HG02678 (cell line): ENCODE data around the gene TENM4.

Experiments used
- ATAC-seq: cut with Tn5 transposase; IDR thresholded peaks from one replicate; pipeline ENCODE4 v1.9.1; 2021; ENCODE audit warnings: mild to moderate bottlenecking, moderate library complexity; ENCODE audit not compliant: unreplicated experiment

TENM4 gene

DNA sequence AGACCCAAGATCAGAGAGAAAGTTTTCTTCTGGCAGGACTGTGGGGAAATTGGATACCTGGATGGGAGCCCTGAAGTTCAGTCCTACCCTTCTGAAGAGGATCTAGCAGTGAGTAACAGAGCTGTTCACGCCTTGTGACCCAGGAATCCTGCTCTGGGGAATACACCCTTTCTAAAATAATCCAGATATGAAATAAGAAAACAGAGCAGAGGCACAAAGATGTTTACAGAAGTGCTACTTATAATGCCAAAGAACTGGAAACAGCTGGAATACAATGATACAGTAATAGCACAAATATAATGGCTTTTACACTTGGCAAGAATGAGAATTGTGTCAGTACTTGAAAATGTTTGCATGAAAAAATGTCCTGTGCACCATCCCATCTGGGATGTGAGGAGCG lies 562.2 kb downstream of the TENM4 start:
- no peak for ATAC-seq

DNA sequence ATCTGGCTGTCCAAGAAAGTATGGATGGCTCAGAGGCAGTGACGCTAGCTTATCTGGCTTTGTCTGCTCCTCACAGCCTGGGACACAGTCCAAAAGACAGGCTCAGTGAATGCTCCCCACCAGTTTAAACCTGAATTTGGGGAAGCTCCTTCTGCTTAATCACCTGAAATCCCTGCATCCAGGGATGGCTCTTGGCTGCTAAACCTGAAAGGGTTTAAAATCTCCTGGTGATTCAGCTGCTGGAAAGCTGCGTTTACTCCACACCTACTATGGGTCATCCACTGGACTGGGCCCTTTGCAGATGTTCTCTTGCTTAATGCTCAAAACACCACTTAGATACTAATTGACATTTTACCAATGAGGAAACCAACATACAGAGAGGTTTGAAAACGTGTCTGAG lies 564.2 kb downstream of the TENM4 start:
- ATAC-seq: no peak

DNA sequence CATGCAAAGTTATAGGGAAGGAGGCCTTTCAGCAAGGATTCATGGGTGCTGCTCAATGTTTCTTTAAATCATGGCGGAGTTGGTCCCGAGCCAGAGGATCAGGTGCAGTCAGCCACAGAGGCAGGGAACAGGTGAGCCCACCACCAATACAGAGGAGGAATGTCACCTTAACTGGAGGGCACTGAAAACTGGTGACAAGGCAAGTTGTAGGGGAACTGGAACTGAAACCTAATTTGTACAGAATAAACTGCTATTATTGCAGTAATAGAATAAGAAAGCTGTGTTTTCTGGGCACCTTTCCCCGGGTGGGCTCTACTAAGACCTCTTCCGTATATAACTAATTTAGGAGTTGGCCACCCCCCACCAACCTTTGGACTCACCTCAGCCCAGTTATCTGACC lies 570.2 kb downstream of the TENM4 start:
- no peak for ATAC-seq

DNA sequence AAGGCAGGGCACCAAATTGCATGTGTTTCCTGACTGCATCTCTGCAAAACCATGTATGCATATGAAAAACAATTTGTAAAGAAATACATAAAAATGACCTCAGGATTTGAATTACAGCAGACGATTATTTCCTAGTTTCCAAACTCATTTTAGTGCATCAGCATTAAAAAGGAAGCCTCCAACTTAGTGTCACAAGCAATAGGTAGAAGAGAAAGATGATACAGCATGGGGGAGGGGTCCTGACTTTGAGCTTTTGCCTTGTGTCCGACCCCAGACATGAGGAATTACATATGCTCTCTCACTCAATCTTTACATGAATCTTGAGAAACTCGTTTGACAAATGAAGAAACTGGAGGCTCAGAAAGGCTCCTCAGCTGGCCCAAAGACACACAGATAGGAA lies 571.5 kb downstream of the TENM4 start:
- ATAC-seq: no peak

DNA sequence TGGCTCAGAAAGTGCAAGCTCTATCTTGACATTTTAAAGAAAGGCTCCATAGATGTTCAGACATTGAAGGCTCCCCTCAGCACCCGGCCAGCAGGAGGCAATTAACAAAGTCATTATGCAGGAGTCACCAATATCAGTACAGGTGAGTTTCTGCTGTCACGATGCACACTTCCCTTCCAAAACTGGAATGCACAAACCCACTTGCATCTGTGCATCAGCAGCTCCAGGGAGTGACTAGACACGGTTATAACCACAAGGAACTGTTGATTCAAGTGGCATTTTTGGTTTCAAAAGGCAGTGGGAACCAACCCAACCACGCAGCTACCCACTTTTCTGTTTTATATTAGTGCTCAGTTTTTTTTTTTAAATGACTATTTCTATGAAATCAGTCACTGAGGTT lies 572.3 kb downstream of the TENM4 start:
- ATAC-seq: no peak

DNA sequence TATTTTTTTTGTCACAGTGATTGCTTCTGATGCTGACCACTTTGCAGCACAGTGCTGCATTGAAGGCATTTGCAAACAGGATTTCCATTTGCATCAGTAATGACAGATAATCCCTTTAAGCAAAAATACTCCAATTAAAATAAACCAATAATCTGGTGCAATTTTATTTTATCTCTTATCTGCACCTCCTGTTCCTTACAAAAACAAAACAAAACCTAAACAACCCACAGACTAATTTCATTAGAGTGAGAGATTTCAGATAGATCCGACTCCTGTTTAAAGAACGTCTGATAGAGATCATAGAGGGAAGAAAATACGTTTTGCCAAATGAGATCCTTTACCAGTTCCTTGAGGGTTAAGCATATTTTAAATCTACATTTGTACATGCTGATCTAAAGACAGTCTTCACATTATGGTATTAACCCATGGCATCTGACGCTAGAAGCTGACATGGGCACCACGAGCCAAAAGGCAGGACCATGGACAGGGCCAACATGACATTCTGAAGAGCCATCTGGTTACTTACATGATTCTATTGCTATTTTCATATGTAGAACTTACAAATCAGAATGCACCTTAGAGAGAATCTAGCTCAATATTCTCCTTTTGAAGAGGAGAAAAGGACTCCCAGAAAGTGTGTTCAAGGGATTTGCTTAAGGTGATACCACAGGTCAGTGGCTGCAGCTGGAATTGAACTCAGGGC lies 580.0 kb downstream of the TENM4 start:
- no peak for ATAC-seq

DNA sequence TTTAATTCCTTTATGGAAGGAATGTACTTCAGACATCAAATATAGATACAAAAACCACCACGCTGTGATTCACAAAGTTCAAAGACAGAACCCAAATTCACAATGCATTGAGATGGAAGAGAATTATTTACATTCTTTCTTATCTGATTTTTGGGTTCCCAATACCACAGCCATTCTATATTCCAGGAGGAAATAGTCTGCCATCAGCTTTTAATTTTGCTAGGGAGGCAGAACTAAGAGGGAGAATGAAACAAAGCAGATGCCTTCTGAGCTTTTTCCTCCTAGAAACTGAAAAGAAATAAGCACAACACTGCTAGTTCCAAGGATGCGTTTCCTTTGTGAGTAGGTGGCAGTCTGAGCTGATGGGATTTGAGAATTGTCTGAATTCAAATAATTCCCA lies 583.1 kb downstream of the TENM4 start:
- ATAC-seq: no peak

DNA sequence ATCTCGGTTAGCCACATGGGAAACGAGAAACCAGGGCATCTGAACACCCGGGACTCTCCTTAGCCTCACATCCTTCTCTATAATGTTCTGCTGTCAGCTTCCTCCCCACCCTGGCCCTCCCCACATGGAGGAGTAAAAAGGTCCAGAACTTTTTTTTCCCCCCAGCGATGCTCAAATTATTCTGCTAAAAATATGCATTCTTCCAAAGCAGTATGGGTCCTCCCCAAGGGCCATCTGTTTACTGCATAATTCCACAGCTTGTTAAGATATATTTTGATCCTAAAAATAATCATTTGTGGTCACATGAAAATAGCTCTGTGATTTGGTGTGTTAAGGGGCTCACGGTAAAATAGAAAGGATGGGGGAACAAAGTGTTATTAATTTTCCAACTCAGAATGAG lies 584.6 kb downstream of the TENM4 start:
- no peak for ATAC-seq

DNA sequence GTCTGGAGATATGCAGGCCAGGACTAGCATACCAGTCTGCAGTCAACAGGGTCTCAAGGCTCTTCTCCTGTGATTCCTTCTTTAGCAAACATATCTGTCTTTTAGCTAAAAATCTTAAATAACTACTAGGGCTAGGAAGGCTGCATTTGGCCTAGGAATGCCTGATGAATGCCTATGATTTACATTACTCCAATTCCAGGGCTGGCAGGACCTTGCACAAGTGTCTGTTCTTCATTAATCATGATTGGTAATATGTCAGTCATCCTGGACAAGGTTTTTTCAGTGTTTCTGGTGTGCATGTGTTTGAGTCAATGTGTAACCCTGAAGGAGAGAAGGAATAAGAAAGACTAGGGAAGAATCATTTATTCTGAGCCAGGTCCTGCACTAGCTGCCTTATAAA lies 585.7 kb downstream of the TENM4 start:
- no peak for ATAC-seq

DNA sequence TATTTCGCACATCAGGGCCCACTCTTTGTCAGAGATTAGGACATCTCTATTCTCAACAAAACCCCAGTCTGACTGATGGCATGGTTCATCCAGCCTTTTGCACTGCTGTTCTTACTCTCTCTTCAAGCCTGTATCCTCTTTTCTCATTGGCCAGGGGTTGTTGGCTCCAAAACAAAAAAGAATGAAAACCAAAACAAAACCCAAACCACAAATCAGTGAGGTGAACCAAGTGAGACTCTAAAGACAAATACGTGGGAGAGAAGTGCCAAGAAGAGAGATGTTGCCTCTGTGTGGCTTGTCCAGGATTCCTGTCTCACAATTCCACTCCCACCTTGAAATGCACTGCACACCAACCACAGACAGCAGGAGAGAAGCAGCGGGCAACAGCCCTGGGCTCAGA lies 587.3 kb downstream of the TENM4 start:
- ATAC-seq: no peak

DNA sequence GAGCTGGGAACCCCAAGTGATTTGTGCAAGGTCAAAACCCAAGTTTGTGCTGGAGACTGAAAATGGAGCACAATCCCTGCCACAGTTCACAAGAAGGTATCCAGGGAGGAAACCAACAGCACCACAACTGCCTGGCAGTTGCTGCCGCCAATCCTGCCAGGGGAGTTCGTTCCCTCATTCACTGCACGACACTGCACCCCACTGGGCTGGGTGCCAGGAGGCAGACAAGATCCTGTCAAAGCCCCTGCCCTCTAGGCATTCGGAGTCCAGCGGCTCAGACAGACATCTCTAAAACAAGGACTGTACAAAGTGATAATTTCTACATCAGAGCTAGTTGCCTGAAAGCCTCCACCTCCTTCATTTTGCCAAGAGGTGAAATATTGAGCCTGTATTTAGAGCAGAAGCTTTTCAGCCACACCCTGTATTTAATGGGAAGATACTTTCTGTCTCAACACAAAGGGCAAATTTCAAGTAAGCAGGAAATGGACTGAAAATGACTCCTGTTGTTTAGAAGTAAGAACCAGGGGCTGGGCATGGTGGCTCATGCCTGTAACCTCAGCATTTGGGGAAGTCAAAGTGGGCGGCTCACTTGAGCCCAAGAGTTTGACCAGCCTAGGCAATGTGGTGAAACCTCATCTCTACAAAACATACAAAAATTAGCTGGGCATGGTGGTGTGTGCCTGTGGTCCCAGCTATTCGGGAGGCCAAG lies 588.8 kb downstream of the TENM4 start:
- no peak for ATAC-seq

DNA sequence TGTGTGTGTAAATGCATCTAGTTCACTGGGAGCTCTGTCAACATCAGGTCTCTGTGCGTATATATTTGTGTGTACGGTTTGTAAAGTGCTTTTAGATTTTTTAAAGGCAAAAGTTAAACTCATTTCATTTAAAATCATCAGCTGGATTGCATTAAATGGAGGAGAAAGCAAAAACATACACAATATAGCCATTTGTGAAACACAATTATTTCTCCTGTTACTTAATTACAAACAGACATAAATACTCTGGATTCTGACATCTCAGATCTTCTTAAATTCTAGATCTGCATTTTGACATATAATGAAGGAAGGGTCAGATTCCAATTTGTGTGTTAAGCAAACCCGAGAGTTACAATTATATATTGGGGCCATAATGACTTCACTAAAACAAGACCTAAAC lies 590.8 kb downstream of the TENM4 start:
- ATAC-seq: no peak

DNA sequence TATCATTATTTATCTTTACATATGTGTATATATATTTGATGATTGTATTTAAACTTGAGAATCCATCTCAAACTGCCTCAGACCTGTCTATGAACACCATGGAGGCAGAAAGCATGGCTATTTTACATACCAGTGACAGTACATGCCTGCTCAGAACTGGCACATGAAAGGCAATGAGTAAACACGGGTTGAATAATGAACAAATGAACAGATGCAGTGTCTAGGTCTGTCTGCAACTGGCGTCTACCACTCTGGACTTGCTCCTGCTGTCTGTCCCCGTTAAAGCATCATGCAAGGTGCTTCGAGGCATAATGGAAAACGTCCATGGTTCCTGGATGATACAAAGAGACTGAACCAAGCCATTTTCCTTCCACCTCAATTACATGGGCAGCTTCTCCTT lies 594.6 kb downstream of the TENM4 start:
- no peak for ATAC-seq

DNA sequence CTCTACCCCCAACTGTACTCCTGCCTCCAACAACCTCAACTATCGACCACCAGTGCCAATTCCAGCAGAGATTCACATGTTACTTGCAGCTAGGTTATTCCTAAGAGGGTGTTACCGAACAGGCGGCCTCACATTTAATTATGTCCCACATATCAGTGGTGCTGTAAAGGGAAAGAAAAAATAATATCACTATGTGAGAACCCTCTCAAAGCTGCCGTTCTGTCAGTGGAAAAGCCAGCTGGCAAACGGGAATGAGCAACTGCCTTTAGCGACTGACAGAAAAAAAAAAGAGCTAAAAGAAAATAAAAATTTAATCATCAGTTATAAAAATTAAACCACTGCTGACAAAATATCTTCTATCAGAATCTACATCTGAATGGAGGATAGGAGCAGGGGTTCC lies 595.3 kb downstream of the TENM4 start:
- no peak for ATAC-seq

DNA sequence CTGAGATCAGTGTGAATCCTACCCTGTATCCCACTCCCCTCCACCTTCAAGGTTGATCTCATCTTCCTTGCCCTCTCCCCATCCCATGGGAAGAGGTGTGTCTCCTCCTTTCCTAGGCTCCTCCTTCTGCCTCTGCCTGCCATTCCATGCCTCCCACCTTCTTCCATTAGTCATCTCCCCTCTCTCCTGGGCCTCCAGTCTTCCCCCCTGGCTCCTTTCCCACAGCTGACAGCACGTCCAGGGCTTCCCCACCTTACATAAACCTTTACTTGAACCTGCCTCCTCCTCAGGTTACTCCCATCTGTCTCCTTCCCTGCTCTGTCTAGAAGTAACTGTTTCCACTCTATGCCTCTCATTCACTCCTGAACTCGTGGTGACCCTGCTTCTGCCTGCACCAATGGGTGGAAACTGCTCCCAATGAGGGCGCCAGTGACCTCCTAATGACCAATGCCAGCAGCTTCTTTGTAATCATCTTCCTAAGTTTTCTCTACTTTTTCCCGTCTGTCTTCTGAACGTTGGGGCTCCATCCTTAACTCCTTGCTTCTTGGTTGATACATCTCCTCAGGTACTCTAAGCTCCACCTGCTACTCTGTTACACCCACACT lies 599.3 kb downstream of the TENM4 start:
- ATAC-seq: no peak

DNA sequence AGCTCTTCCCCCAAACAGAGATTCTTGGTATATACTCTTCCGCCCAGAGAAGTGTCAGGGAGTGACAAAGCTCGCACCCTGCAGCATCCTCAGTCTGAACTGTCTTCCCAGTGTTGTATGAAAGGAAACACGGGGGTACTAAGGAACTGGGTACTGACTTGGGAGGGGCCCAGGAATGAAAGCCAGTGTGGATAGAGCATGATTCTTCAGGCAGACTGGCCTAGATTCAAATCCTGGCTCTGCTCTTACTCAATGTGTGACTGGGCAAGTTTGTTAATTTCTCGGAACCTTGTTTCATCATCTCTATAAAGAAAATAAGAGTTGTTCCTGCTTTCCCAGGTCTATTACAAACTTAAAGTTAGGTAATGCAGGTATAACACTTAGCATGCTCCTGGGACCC lies 600.2 kb downstream of the TENM4 start:
- ATAC-seq: no peak

DNA sequence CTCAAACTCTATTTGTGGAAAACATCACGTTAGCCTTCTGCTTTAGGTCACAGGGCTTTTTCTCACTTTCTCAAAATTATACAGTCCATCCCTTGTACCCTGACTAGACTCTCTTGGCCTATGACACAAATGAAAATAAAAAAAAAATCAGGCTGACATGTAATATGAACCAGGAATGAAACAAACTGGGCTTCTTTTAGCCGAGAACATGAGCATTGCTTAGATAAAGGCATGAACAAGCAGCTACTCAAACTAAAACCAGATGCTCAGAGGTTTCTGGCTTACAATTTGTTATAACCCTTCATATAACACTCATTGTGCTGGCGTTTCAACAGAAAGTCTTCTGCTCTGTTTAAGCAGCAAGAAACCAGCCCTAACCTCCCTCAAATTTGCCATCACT lies 600.6 kb downstream of the TENM4 start:
- ATAC-seq: no peak

DNA sequence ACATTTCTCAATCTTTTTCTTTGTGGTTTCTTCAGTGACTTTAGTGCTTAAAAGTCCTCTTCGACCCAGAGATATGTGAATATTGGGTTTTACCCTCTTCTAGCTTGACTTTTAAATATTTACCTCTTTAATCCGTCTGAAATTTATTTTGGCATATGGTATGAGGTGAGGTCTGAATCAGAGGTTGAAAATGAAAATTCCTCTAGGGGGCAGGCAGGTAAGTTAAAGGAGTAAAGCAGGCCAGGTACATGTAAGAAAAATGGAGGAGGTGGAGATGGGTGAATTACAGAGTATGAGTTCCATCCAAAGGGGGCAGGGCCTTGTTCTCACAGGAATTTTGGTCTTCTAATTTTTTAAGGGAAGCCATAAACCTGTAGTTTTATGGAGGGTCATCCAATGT lies 602.4 kb downstream of the TENM4 start:
- no peak for ATAC-seq

DNA sequence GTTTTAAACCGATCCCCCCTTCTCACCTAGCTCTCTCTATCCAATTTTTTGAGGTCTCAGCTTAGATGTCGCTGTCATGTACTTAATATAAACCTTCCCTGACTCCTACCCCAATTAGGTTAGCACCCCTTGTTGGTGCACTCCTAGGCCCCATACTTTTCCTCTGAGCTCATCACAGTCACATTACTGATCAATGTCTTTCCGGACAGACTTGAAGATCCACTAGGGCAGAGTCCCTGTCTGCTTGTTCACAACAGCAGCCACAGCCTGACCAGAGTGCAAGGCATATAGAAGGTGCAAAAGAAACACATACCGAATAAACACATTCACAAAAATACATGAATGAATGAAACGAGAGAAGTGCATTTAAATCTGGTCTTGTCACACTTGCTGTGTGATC lies 605.2 kb downstream of the TENM4 start:
- ATAC-seq: no peak

DNA sequence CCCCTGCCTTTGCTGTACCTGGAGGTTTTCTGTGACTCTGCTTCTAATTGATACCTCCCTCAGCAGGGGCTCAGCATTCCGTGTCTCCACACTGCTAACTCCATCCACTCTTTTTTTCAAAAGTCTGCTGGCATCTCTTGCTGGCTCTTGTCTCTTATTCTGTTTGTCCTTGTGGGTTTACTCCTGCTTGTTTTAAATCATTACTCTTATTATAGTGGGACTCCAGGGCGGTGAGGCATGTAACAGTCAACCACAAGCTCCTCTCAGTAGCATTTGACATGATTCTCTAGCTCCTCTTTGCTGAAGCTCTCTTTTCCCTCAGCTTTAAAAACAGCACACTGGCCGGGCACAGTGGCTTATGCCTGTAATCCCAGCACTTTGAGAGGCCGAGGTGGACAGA lies 605.9 kb downstream of the TENM4 start:
- ATAC-seq: no peak

DNA sequence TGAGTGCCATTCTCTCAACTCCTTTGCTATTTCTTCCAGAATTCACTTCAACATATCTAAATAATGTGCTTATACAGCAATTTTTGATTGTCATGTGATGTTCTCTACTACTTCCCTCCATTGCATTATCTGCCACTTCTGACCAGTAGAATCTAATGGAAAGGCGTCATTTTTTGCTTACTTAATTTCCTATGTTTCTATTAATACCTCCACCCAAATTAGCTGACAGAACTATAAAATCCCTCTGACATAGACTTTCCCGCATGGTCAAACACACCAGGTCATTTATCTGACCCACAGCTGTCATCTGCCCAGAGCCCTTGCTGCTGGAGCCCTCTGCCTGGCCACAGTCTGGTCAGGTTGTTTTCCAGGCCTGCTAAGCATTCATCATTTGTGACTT lies 607.6 kb downstream of the TENM4 start:
- no peak for ATAC-seq

DNA sequence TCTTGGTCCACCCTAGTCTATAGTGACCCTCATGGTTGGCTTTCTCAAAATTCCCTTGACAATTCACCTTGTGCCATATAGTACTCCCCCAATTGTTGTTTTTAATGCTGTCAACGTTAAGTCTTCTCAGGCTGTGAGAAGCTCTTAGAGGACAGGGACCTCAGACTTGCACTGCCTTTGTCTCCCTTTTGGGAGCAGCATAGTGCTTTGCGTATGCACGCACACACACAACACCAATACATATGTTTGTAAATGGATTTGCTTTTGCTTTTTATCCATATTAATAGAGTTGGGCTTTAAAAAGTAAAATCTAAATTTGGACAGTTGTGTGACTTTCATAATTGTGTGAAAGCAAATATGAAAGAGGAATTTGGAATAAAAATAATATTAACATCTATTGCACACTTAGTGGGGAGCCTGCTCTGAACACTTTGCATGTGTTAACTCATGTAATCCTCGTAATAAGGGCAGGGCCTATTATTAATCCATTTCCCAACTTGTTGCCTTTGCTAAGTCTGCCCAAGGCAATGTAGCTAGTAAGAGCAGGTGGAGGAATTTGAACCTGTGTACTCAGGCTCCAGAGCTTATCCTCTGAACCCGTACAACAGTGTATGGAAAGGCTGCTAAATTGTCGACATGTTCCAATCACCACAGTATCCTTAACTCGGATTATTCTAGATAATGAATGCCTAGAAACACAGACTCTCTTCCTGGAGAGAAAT lies 608.4 kb downstream of the TENM4 start:
- no peak for ATAC-seq
